ENCODE results near the gene CCKAR. TPM values are rescaled to one million over a fixed set of nuclear protein-coding genes. Genes with fewer than 3 reads are reported as not detected.

CCKAR gene
- total RNA-seq, 2 experiments from 2014 or later = not detected

DNA sequence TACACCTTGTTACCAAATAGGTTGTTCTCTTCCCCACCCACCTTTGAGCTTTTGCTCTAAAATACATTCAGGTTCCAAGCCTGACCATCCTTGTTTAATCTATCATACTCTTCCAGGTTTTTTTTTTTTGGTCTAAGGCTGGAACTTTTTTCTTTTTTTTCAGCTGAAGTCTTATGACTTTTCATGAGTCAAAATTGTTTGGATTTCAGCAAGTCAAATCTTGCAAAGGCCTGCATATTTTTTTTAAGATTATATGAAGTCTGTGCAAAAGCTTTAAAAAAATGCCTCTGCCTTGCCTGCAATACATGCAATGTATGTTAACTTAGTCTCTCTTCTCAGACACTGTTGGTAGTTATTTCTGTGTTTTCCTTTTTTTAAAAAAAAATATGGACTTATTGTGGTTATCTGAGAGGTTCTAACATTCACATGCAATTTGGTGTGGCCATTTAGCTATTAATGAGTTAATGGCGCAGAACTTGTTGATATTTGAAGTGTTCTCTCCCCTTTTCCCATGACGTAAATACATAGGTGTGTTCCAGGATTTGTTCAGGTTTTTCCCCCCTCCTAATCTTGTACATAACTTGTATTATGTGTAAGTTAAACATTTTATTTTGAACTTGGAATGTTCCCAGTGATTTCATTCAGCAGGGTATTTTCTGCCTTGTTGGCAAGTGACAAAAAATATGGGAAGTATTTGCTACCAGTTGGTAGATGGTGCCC is 58.7 kb downstream of the CCKAR start:
- Histone ChIP-seq H3K4me1 (ENCODE audit: insufficient read depth, low read length, poor library complexity, severe bottlenecking) (peaks cover 10% of the 10 kb centered on the region), H2AFZ (ENCODE audit: low read length) (no peak overlapping the region), H3K27ac (ENCODE audit: low read depth, low read length, poor library complexity, severe bottlenecking) (no peak overlapping the region), H3K79me2 (ENCODE audit: insufficient read depth, low read depth, low read length) (no peaks in the 10 kb centered on the region), H4K20me1 (ENCODE audit: insufficient read depth, low read length) (no peaks in the 10 kb centered on the region), H3K4me3 (ENCODE audit: low read depth, low read length, poor library complexity, severe bottlenecking) (no peak overlapping the region), H3K4me2 (ENCODE audit: low read length) (no peak overlapping the region), H3K9me2 (ENCODE audit: insufficient read depth, low read length) (no peaks in the 10 kb centered on the region), H3K9me3 (ENCODE audit: low read length) (no peaks in the 10 kb centered on the region), H3K36me3 (ENCODE audit: insufficient read depth, low read length) (peaks cover 52% of the 10 kb centered on the region)
- POLR2A ChIA-PET = interaction anchor here (0.7 kb wide), 2 partner anchors 426 to 504 kb away, joined by 3 read pairs; no protein-coding TSS in a partner anchor
- TF ChIP-seq EZH2phosphoT487 (IDR thresholded peaks at IDR 0.05; ENCODE audit: borderline replicate concordance, low read depth, low read length) = no peak
- intact Hi-C loops (cut with micrococcal nuclease; ENCODE audit: unreplicated experiment) = no loop called here
- BruUV-seq (replicated peaks) = no TSS peak
- CTCF ChIA-PET (ENCODE audit: unreplicated experiment) = no interaction called here
- no peak for DNase-seq (ENCODE audit: low spot score)

Other genes starting within 250 kb of the CCKAR start
- gene RBPJ, start 169.5 kb downstream of the CCKAR start, total RNA-seq (2014; rRNA removed; shearing (Covaris generic)) = 33.2 and 39.9 TPM in 2 replicates
- gene RBPJ, start 169.5 kb downstream of the CCKAR start, total RNA-seq (2022) = 61.1 and 61.4 TPM in 2 replicates
- 9.8 and 11.0 TPM in 2 replicates for gene TBC1D19, start 93.6 kb upstream of the CCKAR start, total RNA-seq (2014; rRNA removed; shearing (Covaris generic))
- gene TBC1D19, start 93.6 kb upstream of the CCKAR start, total RNA-seq (2022) = 10.1 and 13.5 TPM in 2 replicates

All from OCI-LY7 (cell line).